Adrenal gland (tissue), 12 donors: ENCODE data around the gene LRRN4CL. TPM values are rescaled to one million over a fixed set of nuclear protein-coding genes. Genes with fewer than 3 reads are reported as not detected.
A peak's percentile ranks its signal among the peaks of the same experiment; 100 is the strongest.

Experiments used
- DNase-seq, 7 donors: peaks; one replicate each; pipeline ENCODE4 v3.0.0-alpha.2; 2019 to 2020
- H3K27ac ChIP-seq, 5 donors: fragments of 200-600 bp; sonication (generic) in 4 of 5; 1 replicate in 3 of 5; 2 replicates in 2 of 5; pipeline versions ENCODE4 v1.5.1 to v1.8.0; 2016 to 2020; ENCODE audit warnings: mild to moderate bottlenecking in 1 of 5
- H3K27me3 ChIP-seq: fragments of 200-600 bp; 2 replicates; pipeline ENCODE4 v1.8.0; 2021
- H3K36me3 ChIP-seq, 2 donors: fragments of 200-600 bp; replicated peaks in 1 of 2; 1 replicate in 1 of 2; 2 replicates in 1 of 2; pipeline versions ENCODE4 v1.5.1 to v1.8.0; 2018 to 2022
- H3K4me1 ChIP-seq, 2 donors: fragments of 200-600 bp; replicated peaks in 1 of 2; 1 replicate in 1 of 2; 2 replicates in 1 of 2; pipeline versions ENCODE4 v1.5.1 to v1.8.0; 2018 to 2021
- H3K4me3 ChIP-seq, 4 donors: fragments of 200-600 bp; sonication (generic) in 3 of 4; one replicate each; pipeline ENCODE4 v1.5.1; 2016 to 2018
- H3K9me3 ChIP-seq, 3 donors: fragments of 200-600 bp; sonication (generic) in 1 of 3; replicated peaks in 1 of 3; 1 replicate in 2 of 3; 2 replicates in 1 of 3; pipeline versions ENCODE4 v1.5.1 to v1.8.0; 2016 to 2021
- POLR2A ChIP-seq, 2 donors: fragments of 450-650 bp; IDR thresholded peaks; one replicate each; pipeline ENCODE4 v1.6.1; 2017; ENCODE audit warnings: antibody characterized with exemption in 2 of 2, mild to moderate bottlenecking in 2 of 2, moderate library complexity in 1 of 2
- WGBS, 4 donors: extraction: QIAGEN DNeasy Blood & Tissue Kit in 2 of 4; methylation state at CpG; one replicate each; pipeline versions ENCODE4 v1.1.5 to v1.1.7; 2013 to 2017; 5-methylcytosine and 5-hydroxymethylcytosine counted together
- intact Hi-C, 2 donors: fragments of 100-400 bp; cut with DNase I; formaldehyde crosslinking; loops; one replicate each; pipeline versions ENCODE4 v1.14.1 to v1.15.0; 2022 to 2023
- polyA plus RNA-seq, 3 donors: library from polyadenylated mRNA; stranded (reverse); fragments of 200-250 nt in 2 of 3; fragments of 350-450 nt in 1 of 3; fragmentation: Illumina TruSeq in 1 of 3; extraction: RNeasy Lipid Tissue Mini Kit (QIAGEN cat#74804) in 1 of 3; gene quantifications; one replicate each; pipeline ENCODE4 v1.2.3, GENCODE V29; 2013 to 2014
- total RNA-seq, 9 donors: library from RNA; depleted of rRNA in 4 of 9; stranded (reverse); fragments of >200 nt in 4 of 9; fragments of 120-200 nt in 1 of 9; fragmentation: NEBNext Ultra II Directional in 1 of 9; extraction: Animal tissue kit (Norgen Biotek cat#: 25700) in 1 of 9; gene quantifications; one replicate each; pipeline versions ENCODE4 v1.1.0 to v1.2.4, GENCODE V29; 2013 to 2023
- TF ChIP-seq, protein P1 (sequence below), 6 experiments: fragments of 450-650 bp in 4 of 6; fragments of 200-600 bp in 2 of 6; sonication (generic) in 1 of 6; IDR thresholded peaks; 1 replicate in 5 of 6; 2 replicates in 1 of 6; pipeline versions ENCODE4 v1.5.1 to v1.8.0; 2016 to 2021; ENCODE audit warnings: antibody characterized with exemption in 6 of 6, mild to moderate bottlenecking in 2 of 6, moderate library complexity in 1 of 6
- donor health status: healthy with polysubstance abuse.
- donor health status: Bipolar disorder and iron deficiency.
- donor health status: DM: yes; HTN: yes; CAD: no.
- donor health status: DM: no; HTN: no; CAD: no.
- donor health status: DM: no; HTN: no; CAD: no.
- donor health status: DM: yes; HTN: yes; CAD: no.

The LRRN4CL gene
- total and polyA plus RNA-seq, 12 donors: 3.1 to 29.9 (median 10.3) TPM

DNA sequence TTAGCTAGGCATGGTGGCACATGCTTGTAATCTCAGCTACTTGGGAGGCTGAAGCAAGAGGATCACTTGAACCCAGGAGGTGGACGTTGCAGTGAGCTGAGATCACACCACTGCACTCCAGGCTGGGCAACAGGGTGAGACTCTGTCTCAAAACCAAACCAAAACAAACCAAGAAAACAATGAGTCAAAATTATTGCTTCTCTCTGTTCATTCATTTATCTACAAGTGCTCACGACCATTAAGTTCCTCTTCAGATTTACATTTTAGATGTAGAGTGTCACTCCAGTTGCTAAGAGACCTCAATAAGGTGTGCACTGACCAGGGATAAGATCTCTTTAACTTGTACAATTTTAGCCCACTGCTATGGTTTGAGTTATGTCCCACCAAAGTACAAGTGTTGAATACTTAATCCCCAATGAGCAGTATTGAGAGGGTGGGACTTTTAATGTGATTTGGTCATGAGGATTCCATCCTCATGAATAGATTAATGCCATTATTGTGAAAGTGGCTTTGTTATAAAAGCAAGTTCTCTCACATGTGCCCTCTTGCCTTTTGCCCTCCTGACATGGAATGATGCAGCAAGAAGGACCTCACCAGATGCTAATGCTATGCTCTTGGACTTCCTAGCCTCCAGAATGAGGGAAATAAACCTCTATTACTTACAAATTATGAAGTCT lies 30.1 kb upstream of the LRRN4CL start:
- intact Hi-C loops: loop anchor here in 1 of 2 donors (5.0 kb wide), 1 partner anchor 48 kb away; no protein-coding TSS in a partner anchor
- WGBS, 4 donors: 82 to 87% (median 84%) methylated on average over 2 of the region's 2 CpGs

DNA sequence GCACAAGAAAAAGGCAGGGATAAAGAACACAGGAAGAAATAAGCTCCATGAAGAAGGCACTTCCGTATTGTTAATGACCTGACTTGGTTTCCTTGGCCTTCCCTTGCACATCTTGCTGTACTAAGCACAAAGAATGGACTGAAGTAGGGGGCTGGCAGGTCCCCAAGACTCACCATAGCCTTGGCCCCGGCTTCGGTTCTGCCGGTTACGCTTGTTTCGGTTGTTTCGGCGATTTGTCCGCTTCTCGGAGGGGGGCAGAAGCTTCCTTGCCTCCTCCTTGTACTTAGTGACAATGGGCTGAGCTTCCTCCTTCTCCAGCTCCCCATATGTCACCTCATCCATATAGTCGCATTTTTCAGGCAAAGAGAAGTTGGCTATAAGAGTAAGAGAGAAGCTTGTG lies 27.5 kb upstream of the LRRN4CL start:
- Histone ChIP-seq H3K27me3 (no peaks in the 10 kb centered on the region), H3K9me3 (no peaks in the 10 kb centered on the region), H3K27ac (peak overlapping the region in 1 of 5 donors; percentile 13), H3K36me3 (peaks cover 0 to 97% of the 10 kb centered on the region in 2 donors), H3K4me3 (no peak overlapping the region), H3K4me1 (peaks cover 24 to 25% of the 10 kb centered on the region in 2 donors)
- WGBS, 4 donors: 78 to 88% (median 84%) methylated on average over 11 of the region's 11 CpGs
- TF ChIP-seq, protein P1, sequence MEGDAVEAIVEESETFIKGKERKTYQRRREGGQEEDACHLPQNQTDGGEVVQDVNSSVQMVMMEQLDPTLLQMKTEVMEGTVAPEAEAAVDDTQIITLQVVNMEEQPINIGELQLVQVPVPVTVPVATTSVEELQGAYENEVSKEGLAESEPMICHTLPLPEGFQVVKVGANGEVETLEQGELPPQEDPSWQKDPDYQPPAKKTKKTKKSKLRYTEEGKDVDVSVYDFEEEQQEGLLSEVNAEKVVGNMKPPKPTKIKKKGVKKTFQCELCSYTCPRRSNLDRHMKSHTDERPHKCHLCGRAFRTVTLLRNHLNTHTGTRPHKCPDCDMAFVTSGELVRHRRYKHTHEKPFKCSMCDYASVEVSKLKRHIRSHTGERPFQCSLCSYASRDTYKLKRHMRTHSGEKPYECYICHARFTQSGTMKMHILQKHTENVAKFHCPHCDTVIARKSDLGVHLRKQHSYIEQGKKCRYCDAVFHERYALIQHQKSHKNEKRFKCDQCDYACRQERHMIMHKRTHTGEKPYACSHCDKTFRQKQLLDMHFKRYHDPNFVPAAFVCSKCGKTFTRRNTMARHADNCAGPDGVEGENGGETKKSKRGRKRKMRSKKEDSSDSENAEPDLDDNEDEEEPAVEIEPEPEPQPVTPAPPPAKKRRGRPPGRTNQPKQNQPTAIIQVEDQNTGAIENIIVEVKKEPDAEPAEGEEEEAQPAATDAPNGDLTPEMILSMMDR (IDR thresholded peaks at IDR 0.05): no peak
- TF ChIP-seq POLR2A (IDR thresholded peaks at IDR 0.05): no peak
- peak in 1 of 7 donors; percentile 11 for DNase-seq
- intact Hi-C loops: loop anchor here in 1 of 2 donors (5.0 kb wide), 1 partner anchor 50 kb away; no protein-coding TSS in a partner anchor

More for the DNA sequence above, 30.1 kb upstream of the LRRN4CL start:
- TF ChIP-seq POLR2A (IDR thresholded peaks at IDR 0.05): no peak
- Histone ChIP-seq H3K4me3 (no peak overlapping the region), H3K9me3 (no peaks in the 10 kb centered on the region), H3K4me1 (peaks cover 11 to 17% of the 10 kb centered on the region in 2 donors), H3K27me3 (no peaks in the 10 kb centered on the region), H3K27ac (no peak overlapping the region), H3K36me3 (peaks cover 0 to 95% of the 10 kb centered on the region in 2 donors)
- no peak for DNase-seq

DNA sequence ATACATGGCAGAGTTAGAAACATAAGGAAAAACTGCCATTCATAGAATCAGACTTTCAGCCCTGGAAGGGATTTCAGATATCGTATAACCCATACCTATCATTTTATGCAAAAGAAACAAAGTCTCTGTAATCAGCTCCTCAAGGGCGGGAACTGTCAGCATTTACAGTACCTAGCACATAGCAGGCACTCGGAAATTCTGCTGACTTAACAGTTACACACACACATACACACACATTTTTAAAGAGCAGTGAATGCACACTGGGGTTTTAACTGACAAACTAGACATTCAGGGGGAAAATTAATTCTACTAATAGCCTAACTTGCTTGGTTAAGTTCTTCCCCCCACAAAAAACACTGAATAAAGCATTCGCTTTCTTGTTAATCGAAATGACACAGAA lies 26.9 kb upstream of the LRRN4CL start:
- Histone ChIP-seq H3K4me3 (no peak overlapping the region), H3K27me3 (no peaks in the 10 kb centered on the region), H3K36me3 (peaks cover 0 to 97% of the 10 kb centered on the region in 2 donors), H3K4me1 (peaks cover 24 to 25% of the 10 kb centered on the region in 2 donors), H3K27ac (no peak overlapping the region), H3K9me3 (no peaks in the 10 kb centered on the region)
- intact Hi-C loops: loop anchor here in 1 of 2 donors (5.0 kb wide), 1 partner anchor 51 kb away; no protein-coding TSS in a partner anchor
- DNase-seq: no peak
- TF ChIP-seq POLR2A (IDR thresholded peaks at IDR 0.05): no peak
- TF ChIP-seq, protein P1 (IDR thresholded peaks at IDR 0.05): no peak
- 87 to 89% (median 88%) methylated on average over 5 of the region's 5 CpGs for WGBS, 4 donors

DNA sequence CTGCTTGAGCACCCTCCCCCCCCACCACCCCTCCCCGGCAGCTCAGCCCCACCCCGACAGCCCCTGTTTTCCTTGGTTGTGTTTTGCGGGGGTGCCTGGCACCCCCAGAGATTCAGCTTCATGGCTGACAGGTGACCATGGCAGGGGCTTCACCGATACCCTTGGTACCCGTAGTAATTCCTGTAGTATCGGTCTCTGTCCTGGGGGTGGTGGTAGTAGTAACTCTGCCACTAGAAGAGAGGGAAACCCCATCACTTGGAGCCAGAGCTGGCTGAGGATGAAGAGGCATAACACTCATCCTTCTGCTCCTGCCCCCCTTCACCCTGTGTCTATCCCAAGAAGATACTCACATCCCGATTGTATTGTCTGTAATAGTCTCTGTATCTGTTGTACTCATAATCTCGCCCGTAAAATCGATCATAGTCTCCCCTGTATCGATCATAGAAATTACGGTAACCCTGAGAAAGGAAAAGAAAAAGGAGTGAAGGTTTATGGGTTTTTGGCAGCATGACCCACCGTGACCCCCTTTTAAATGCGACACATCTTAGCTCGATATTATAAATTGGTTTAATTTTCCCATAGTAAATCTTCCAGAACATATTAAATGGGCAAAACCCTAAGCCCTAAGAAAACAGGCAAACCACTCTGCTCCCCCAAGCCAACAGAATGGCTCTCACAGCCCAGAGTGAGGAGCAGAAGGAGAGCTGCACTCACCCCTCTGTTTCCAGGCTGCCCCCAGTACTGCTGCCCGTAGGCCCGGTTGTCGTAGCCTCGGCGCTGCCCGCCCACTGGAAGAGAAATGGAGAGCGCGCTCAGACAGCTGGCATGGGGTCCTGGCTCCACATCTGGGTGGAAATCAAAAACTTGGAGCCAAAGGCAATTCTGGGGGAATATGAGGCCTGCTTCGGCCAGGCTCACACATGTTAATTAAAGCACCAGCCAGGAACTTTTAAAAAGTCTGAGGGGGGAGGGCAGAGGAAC lies 26.1 kb upstream of the LRRN4CL start:
- no peaks in the 10 kb centered on the region for H3K27me3 ChIP-seq
- H3K4me3 ChIP-seq: no peak overlapping the region
- peak in 1 of 7 donors; percentile 12 for DNase-seq
- H3K27ac ChIP-seq: peak overlapping the region in 1 of 5 donors; percentile 84
- 87 to 88% (median 88%) methylated on average over 15 to 24 of the region's 24 CpGs for WGBS, 4 donors
- no peak for TF ChIP-seq POLR2A (IDR thresholded peaks at IDR 0.05)
- TF ChIP-seq, protein P1 (IDR thresholded peaks at IDR 0.05): no peak
- intact Hi-C loops: loop anchor here in 1 of 2 donors (5.0 kb wide), 1 partner anchor 52 kb away; no protein-coding TSS in a partner anchor
- H3K4me1 ChIP-seq: peaks cover 24 to 25% of the 10 kb centered on the region in 2 donors
- peaks cover 0 to 97% of the 10 kb centered on the region in 2 donors for H3K36me3 ChIP-seq
- H3K9me3 ChIP-seq: no peaks in the 10 kb centered on the region
